ENCODE data around the gene NF1.

GRCh38 chr17:31050948-31051347 is 43.8 kb upstream of the NF1 start:
- TF ChIP-seq CTCF (IDR thresholded peaks at IDR 0.05) = no peak
- TF ChIP-seq POLR2A (IDR thresholded peaks at IDR 0.05) = no peak
